WTC11 (cell line): ENCODE measurements around the gene PITPNC1. TPM values are rescaled to one million over a fixed set of nuclear protein-coding genes. Genes with fewer than 3 reads are reported as not detected.

ENCODE experiments used
- ATAC-seq: fragments of 200-7000 bp; cut with Tn5 transposase; 2 replicates; pipeline ENCODE4 v1.10.0; 2021; ENCODE audit warnings: mild to moderate bottlenecking, moderate library complexity
- CTCF ChIA-PET: fragments of 300-600 bp; sonication (Branson Sonifier 250); formaldehyde crosslinking; loops from one replicate; lab custom pipeline; 2021; ENCODE audit warnings: antibody characterized with exemption; lab: Charles Lee
- POLR2A ChIA-PET: fragments of 350-600 bp; sonication (Branson Sonifier 250); formaldehyde crosslinking; loops from one replicate; lab custom pipeline; 2021; ENCODE audit warnings: antibody characterized with exemption; lab: Charles Lee
- DNase-seq: peaks from one replicate; pipeline ENCODE4 v3.0.0; 2021; ENCODE audit warnings: low spot score
- H3K27ac Mint-ChIP-seq: 2 replicates; pipeline ENCODE4 v1.8.0; 2021; ENCODE audit warnings: mixed read lengths
- H3K27me3 Mint-ChIP-seq: 2 replicates; pipeline ENCODE4 v1.8.0; 2021; ENCODE audit warnings: low read depth, mild to moderate bottlenecking, moderate library complexity, mixed read lengths
- H3K36me3 Mint-ChIP-seq: 2 replicates; pipeline ENCODE4 v1.8.0; 2021; ENCODE audit warnings: mixed read lengths
- H3K4me1 Mint-ChIP-seq: 2 replicates; pipeline ENCODE4 v1.8.0; 2022; ENCODE audit warnings: mixed read lengths
- H3K4me3 Mint-ChIP-seq: 2 replicates; pipeline ENCODE4 v1.8.0; 2021; ENCODE audit warnings: mild to moderate bottlenecking, moderate library complexity, mixed read lengths
- H3K9me3 Mint-ChIP-seq: 2 replicates; pipeline ENCODE4 v1.8.0; 2021; ENCODE audit warnings: mixed read lengths
- ATF6 ChIP-seq: sonication (generic); formaldehyde crosslinking; IDR thresholded peaks from 2 replicates; pipeline ENCODE4 v1.8.1; 2023; ENCODE audit warnings: mild to moderate bottlenecking, missing genetic modification reagents
- CBFB ChIP-seq: sonication (generic); formaldehyde crosslinking; IDR thresholded peaks from 2 replicates; pipeline ENCODE4 v1.8.1; 2022; ENCODE audit warnings: mild to moderate bottlenecking, low read depth, missing genetic modification reagents
- CREM ChIP-seq: sonication (generic); formaldehyde crosslinking; IDR thresholded peaks from 2 replicates; pipeline ENCODE4 v1.8.1; 2022; ENCODE audit warnings: mild to moderate bottlenecking, missing genetic modification reagents, moderate library complexity
- E2F4 ChIP-seq: sonication (generic); formaldehyde crosslinking; IDR thresholded peaks from 2 replicates; pipeline ENCODE4 v1.8.1; 2022; ENCODE audit warnings: low read depth, mild to moderate bottlenecking, moderate library complexity, missing genetic modification reagents, borderline replicate concordance
- ESRRA ChIP-seq: sonication (generic); formaldehyde crosslinking; IDR thresholded peaks from 2 replicates; pipeline ENCODE4 v1.8.1; 2022; ENCODE audit warnings: mild to moderate bottlenecking, missing genetic modification reagents, borderline replicate concordance
- ETV6 ChIP-seq: sonication (generic); formaldehyde crosslinking; IDR thresholded peaks from 2 replicates; pipeline ENCODE4 v1.8.1; 2022; ENCODE audit warnings: mild to moderate bottlenecking, missing genetic modification reagents
- FOXK1 ChIP-seq: sonication (generic); formaldehyde crosslinking; IDR thresholded peaks from 2 replicates; pipeline ENCODE4 v1.8.0; 2022; ENCODE audit warnings: mild to moderate bottlenecking, moderate library complexity, missing genetic modification reagents
- FOXP4 ChIP-seq: sonication (generic); formaldehyde crosslinking; IDR thresholded peaks from 2 replicates; pipeline ENCODE4 v1.8.0; 2022; ENCODE audit warnings: mild to moderate bottlenecking, missing genetic modification reagents
- GRHL2 ChIP-seq: fragments of 250-450 bp; sonication (Bioruptor Pico); IDR thresholded peaks from 2 replicates; pipeline ENCODE4 v1.8.0; 2022; ENCODE audit warnings: mild to moderate bottlenecking, moderate library complexity; ENCODE audit not compliant: insufficient replicate concordance, severe bottlenecking
- GTF2I ChIP-seq: fragments of 250-450 bp; sonication (Bioruptor Pico); conservative IDR thresholded peaks from 2 replicates; pipeline ENCODE4 v1.4.0; 2021; ENCODE audit warnings: mild to moderate bottlenecking
- HMGA2 ChIP-seq: fragments of 250-450 bp; sonication (Bioruptor Pico); IDR thresholded peaks from 2 replicates; pipeline ENCODE4 v1.4.0; 2021; ENCODE audit warnings: mild to moderate bottlenecking, moderate library complexity
- HMGXB4 ChIP-seq: sonication (generic); formaldehyde crosslinking; IDR thresholded peaks from 2 replicates; pipeline ENCODE4 v1.8.1; 2023; ENCODE audit warnings: mild to moderate bottlenecking, moderate library complexity, missing genetic modification reagents
- IRF2 ChIP-seq: sonication (generic); formaldehyde crosslinking; IDR thresholded peaks from 2 replicates; pipeline ENCODE4 v1.8.0; 2022; ENCODE audit warnings: low read depth, missing genetic modification reagents, borderline replicate concordance
- JAZF1 ChIP-seq: fragments of 250-450 bp; sonication (Bioruptor Pico); IDR thresholded peaks from 2 replicates; pipeline ENCODE4 v1.9.0; 2021; ENCODE audit warnings: moderate library complexity, mild to moderate bottlenecking, inconsistent platforms
- NFE2L1 ChIP-seq: sonication (generic); formaldehyde crosslinking; IDR thresholded peaks from 2 replicates; pipeline ENCODE4 v1.8.1; 2023; ENCODE audit warnings: missing genetic modification reagents
- NFYB ChIP-seq: sonication (generic); formaldehyde crosslinking; conservative IDR thresholded peaks from 2 replicates; pipeline ENCODE4 v1.8.0; 2022; ENCODE audit warnings: low read depth, missing genetic modification reagents
- NR1H2 ChIP-seq: sonication (generic); formaldehyde crosslinking; IDR thresholded peaks from 2 replicates; pipeline ENCODE4 v1.9.0; 2021; ENCODE audit warnings: mild to moderate bottlenecking, moderate library complexity, missing genetic modification reagents
- NR2C2 ChIP-seq: sonication (generic); formaldehyde crosslinking; IDR thresholded peaks from 2 replicates; pipeline ENCODE4 v1.8.0; 2022; ENCODE audit warnings: mild to moderate bottlenecking, missing genetic modification reagents
- OVOL2 ChIP-seq: fragments of 250-450 bp; sonication (Bioruptor Pico); IDR thresholded peaks from 2 replicates; pipeline ENCODE4 v1.9.0; 2021; ENCODE audit warnings: mild to moderate bottlenecking, borderline replicate concordance
- RORB ChIP-seq: fragments of 250-450 bp; sonication (Bioruptor Pico); IDR thresholded peaks from 2 replicates; pipeline ENCODE4 v1.9.0; 2021; ENCODE audit warnings: mild to moderate bottlenecking
- SOX15 ChIP-seq: fragments of 250-450 bp; sonication (Bioruptor Pico); IDR thresholded peaks from 2 replicates; pipeline ENCODE4 v1.9.0; 2021; ENCODE audit warnings: mild to moderate bottlenecking
- SP1 ChIP-seq: sonication (generic); formaldehyde crosslinking; conservative IDR thresholded peaks from 2 replicates; pipeline ENCODE4 v1.8.1; 2022; ENCODE audit warnings: missing genetic modification reagents
- TCF7 ChIP-seq: sonication (generic); formaldehyde crosslinking; IDR thresholded peaks from 2 replicates; pipeline ENCODE4 v1.8.0; 2022; ENCODE audit warnings: mild to moderate bottlenecking, low read depth, missing genetic modification reagents, moderate library complexity
- ZBTB21 ChIP-seq: sonication (generic); formaldehyde crosslinking; IDR thresholded peaks from 2 replicates; pipeline ENCODE4 v1.8.1; 2023; ENCODE audit warnings: mild to moderate bottlenecking, missing genetic modification reagents, borderline replicate concordance
- ZMAT4 ChIP-seq: fragments of 250-450 bp; sonication (Bioruptor Pico); IDR thresholded peaks from 2 replicates; pipeline ENCODE4 v1.9.0; 2021; ENCODE audit warnings: mild to moderate bottlenecking
- ZNF219 ChIP-seq: sonication (generic); formaldehyde crosslinking; IDR thresholded peaks from 2 replicates; pipeline ENCODE4 v1.8.0; 2023; ENCODE audit warnings: missing genetic modification reagents, mild to moderate bottlenecking, borderline replicate concordance
- ZNF416 ChIP-seq: fragments of 250-450 bp; sonication (Bioruptor Pico); IDR thresholded peaks from 2 replicates; pipeline ENCODE4 v1.9.0; 2021; ENCODE audit warnings: mild to moderate bottlenecking, inconsistent platforms
- ZNF423 ChIP-seq: fragments of 250-450 bp; sonication (Bioruptor Pico); IDR thresholded peaks from 2 replicates; pipeline ENCODE4 v2.1.2; 2022; ENCODE audit warnings: mild to moderate bottlenecking, moderate library complexity
- total RNA-seq: library from RNA; stranded (reverse); gene quantifications from 3 replicates; pipeline ENCODE4 v1.2.3, GENCODE V29; 2021

The PITPNC1 gene
- total RNA-seq, 1 experiment from 2014 or later, result 39.8 TPM

GRCh38 chr17:67679225-67679624 is 302.1 kb downstream of the PITPNC1 start:
- Mint-ChIP-seq H3K4me3 (no peak overlapping the region), H3K36me3 (peaks cover 7% of the 10 kb centered on the region; the same call in 1 of the 2 replicates), H3K27ac (0 out of 2 replicates have a peak overlapping the region, but pooled peaks have one; percentile 70), H3K4me1 (no peaks in the 10 kb centered on the region), H3K27me3 (no peaks in the 10 kb centered on the region), H3K9me3 (no peaks in the 10 kb centered on the region)
- ATAC-seq (no peak), DNase-seq (no peak)
- CTCF ChIA-PET, result interaction anchor here (1.0 kb wide), 1 partner anchor 11 kb away, joined by 4 read pairs; no protein-coding TSS in a partner anchor
- POLR2A ChIA-PET, result no interaction called here
- no peak for TF ChIP-seq FOXP4
- TF ChIP-seq JAZF1 (CRISPR knock-in tag), result no peak
- no peak for TF ChIP-seq FOXK1
- TF ChIP-seq E2F4 (CRISPR knock-in tag), result no peak
- no peak for TF ChIP-seq GRHL2 (CRISPR knock-in tag)
- TF ChIP-seq NFYB (CRISPR knock-in tag), result no peak
- no peak for TF ChIP-seq CREM (CRISPR knock-in tag)
- no peak for TF ChIP-seq ZBTB21 (CRISPR knock-in tag)
- no peak for TF ChIP-seq ZNF423 (CRISPR knock-in tag)
- no peak for TF ChIP-seq NR1H2 (CRISPR knock-in tag)
- TF ChIP-seq HMGXB4, result no peak
- TF ChIP-seq RORB, result no peak
- no peak for TF ChIP-seq HMGA2 (CRISPR knock-in tag)
- no peak for TF ChIP-seq SOX15 (CRISPR knock-in tag)
- no peak for TF ChIP-seq CBFB
- no peak for TF ChIP-seq ZNF219 (CRISPR knock-in tag)
- no peak for TF ChIP-seq OVOL2 (CRISPR knock-in tag)
- TF ChIP-seq IRF2, result no peak
- TF ChIP-seq NFE2L1, result no peak
- TF ChIP-seq ESRRA (CRISPR knock-in tag), result no peak

GRCh38 chr17:67679721-67680120 is 302.6 kb downstream of the PITPNC1 start:
- Mint-ChIP-seq H3K27ac (peak overlapping the region; percentile 70), H3K4me3 (no peak overlapping the region), H3K36me3 (peaks cover 7% of the 10 kb centered on the region; the same call in 1 of the 2 replicates), H3K9me3 (no peaks in the 10 kb centered on the region), H3K4me1 (peaks cover 2% of the 10 kb centered on the region; the same call in 1 of the 2 replicates), H3K27me3 (no peaks in the 10 kb centered on the region)
- DNase-seq, result no peak
- POLR2A ChIA-PET, result no interaction called here
- no peak for ATAC-seq
- CTCF ChIA-PET, result interaction anchor here (0.7 to 1.0 kb wide), 2 partner anchors 10 to 305 kb away, joined by 4 read pairs; no protein-coding TSS in a partner anchor
- TF ChIP-seq GTF2I (no peak), SP1 (CRISPR knock-in tag) (no peak), ATF6 (CRISPR knock-in tag) (no peak), FOXP4 (no peak), ZNF416 (CRISPR knock-in tag) (no peak), ZMAT4 (CRISPR knock-in tag) (no peak), TCF7 (CRISPR knock-in tag) (no peak), NR2C2 (CRISPR knock-in tag) (no peak), ETV6 (CRISPR knock-in tag) (no peak)
